Suprapubic skin (tissue), 4 donors: ENCODE results near the gene IL17B. TPM values are rescaled to one million over a fixed set of nuclear protein-coding genes. Genes with fewer than 3 reads are reported as not detected.

Experiments
- DNase-seq, 2 donors: peaks; one replicate each; pipeline ENCODE4 v3.0.0-alpha.2; 2019; ENCODE audit warnings: low spot score in 2 of 2
- H3K27ac ChIP-seq: fragments of 200-600 bp; sonication (generic); one replicate; pipeline ENCODE4 v1.5.1; 2019
- H3K27me3 ChIP-seq: fragments of 200-600 bp; sonication (generic); one replicate; pipeline ENCODE4 v1.5.1; 2019
- H3K36me3 ChIP-seq: fragments of 200-600 bp; sonication (generic); one replicate; pipeline ENCODE4 v1.5.1; 2019
- H3K4me1 ChIP-seq: fragments of 200-600 bp; sonication (generic); one replicate; pipeline ENCODE4 v1.5.1; 2019
- H3K4me3 ChIP-seq: fragments of 200-600 bp; sonication (generic); one replicate; pipeline ENCODE4 v1.5.1; 2019; ENCODE audit warnings: mild to moderate bottlenecking
- H3K9me3 ChIP-seq: fragments of 200-600 bp; sonication (generic); one replicate; pipeline ENCODE4 v1.5.1; 2019
- EP300 ChIP-seq: sonication (generic); formaldehyde crosslinking; IDR thresholded peaks from one replicate; pipeline ENCODE4 v1.6.1; 2017; ENCODE audit warnings: antibody characterized with exemption
- POLR2A ChIP-seq, 2 donors: fragments of 450-650 bp; IDR thresholded peaks; one replicate each; pipeline ENCODE4 v1.6.1; 2017; ENCODE audit warnings: antibody characterized with exemption in 2 of 2, mild to moderate bottlenecking in 2 of 2, moderate library complexity in 2 of 2
- POLR2AphosphoS5 ChIP-seq, 3 donors: sonication (generic); formaldehyde crosslinking; IDR thresholded peaks; one replicate each; pipeline ENCODE4 v1.6.1; 2017; ENCODE audit warnings: antibody characterized with exemption in 3 of 3
- WGBS: methylation state at CpG from one replicate; pipeline ENCODE4 v1.1.5; 2018; 5-methylcytosine and 5-hydroxymethylcytosine counted together
- total RNA-seq, 4 donors: library from RNA; depleted of rRNA; stranded (reverse); fragments of >200 nt; gene quantifications; one replicate each; pipeline ENCODE4 v1.1.0, GENCODE V29; 2016
- TF ChIP-seq, protein P1 (sequence below), 2 donors: fragments of 200-600 bp in 1 of 2; fragments of 450-650 bp in 1 of 2; sonication (generic) in 1 of 2; IDR thresholded peaks; one replicate each; pipeline ENCODE4 v1.5.1; 2016 to 2019; ENCODE audit warnings: antibody characterized with exemption in 2 of 2, mild to moderate bottlenecking in 1 of 2, moderate library complexity in 1 of 2

Gene IL17B
- total RNA-seq, 4 donors from 2014 or later: not detected

DNA sequence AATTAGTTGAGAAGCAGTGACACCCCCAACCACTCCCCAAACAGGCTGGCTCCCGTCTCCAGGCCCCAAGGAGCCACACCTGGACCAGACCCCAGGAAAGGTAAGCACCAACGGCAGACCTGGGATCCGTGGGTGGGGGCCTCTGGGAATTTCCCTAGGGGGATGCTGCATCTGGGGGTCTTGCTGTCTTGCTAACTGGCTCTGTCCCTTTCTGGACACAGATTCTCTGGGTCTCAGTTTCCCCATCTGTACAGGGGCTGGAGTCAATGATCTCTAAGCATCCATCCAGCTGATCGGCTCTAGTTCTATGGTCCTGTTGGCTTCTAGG is 27.9 kb upstream of the IL17B start:
- Histone ChIP-seq H3K36me3 (no peaks in the 10 kb centered on the region), H3K9me3 (no peaks in the 10 kb centered on the region), H3K4me1 (peaks cover 9% of the 10 kb centered on the region), H3K4me3 (peak overlapping the region; percentile 42), H3K27me3 (no peaks in the 10 kb centered on the region), H3K27ac (peak overlapping the region; percentile 69)
- no peak for DNase-seq
- TF ChIP-seq EP300 (no peak), POLR2AphosphoS5 (IDR thresholded peaks at IDR 0.05) (no peak), POLR2A (IDR thresholded peaks at IDR 0.05) (no peak)
- TF ChIP-seq, protein P1, sequence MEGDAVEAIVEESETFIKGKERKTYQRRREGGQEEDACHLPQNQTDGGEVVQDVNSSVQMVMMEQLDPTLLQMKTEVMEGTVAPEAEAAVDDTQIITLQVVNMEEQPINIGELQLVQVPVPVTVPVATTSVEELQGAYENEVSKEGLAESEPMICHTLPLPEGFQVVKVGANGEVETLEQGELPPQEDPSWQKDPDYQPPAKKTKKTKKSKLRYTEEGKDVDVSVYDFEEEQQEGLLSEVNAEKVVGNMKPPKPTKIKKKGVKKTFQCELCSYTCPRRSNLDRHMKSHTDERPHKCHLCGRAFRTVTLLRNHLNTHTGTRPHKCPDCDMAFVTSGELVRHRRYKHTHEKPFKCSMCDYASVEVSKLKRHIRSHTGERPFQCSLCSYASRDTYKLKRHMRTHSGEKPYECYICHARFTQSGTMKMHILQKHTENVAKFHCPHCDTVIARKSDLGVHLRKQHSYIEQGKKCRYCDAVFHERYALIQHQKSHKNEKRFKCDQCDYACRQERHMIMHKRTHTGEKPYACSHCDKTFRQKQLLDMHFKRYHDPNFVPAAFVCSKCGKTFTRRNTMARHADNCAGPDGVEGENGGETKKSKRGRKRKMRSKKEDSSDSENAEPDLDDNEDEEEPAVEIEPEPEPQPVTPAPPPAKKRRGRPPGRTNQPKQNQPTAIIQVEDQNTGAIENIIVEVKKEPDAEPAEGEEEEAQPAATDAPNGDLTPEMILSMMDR (IDR thresholded peaks at IDR 0.05): no peak
- 30% methylated on average over 3 of the region's 4 CpGs for WGBS

DNA sequence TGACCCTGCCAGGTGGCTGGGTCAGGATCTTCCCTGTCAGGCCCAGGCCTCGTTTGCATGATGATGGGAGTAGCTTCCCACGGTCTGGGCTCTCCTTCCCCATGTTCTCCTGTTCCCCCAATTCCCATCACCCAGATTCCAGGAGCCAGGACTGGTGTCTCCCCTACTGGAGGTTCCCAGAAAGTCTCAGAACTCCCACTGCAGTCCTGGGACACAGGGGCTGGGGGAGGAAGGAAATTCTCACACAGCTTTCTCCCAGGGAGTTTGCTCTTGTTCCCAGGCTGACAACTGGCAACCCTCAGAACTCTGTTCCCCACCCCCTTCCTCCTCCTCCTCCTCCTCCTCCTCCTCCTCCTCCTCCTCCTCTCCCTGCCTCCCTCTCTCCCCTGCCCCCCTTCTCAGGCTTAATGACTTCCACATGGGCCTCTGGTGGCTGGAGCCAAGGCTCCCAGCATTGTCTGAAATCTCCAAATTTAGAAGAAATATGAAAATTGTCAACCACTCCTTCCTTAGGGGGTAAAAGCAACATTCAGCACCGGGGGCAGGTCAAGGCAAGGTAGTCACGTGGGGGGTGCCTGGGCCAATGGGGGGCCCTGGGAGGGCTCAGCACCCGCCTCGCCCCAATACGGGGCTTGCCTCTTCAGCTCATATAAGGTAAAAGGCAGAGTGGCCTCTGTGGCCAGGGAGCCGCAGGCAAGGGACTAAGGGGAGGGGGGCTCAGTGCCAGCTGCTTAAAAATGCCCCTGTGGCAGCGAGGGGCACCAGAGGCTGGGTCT is 27.3 kb upstream of the IL17B start:
- H3K9me3 ChIP-seq: no peaks in the 10 kb centered on the region
- peak overlapping the region; percentile 42 for H3K4me3 ChIP-seq
- H3K4me1 ChIP-seq: peaks cover 9% of the 10 kb centered on the region
- H3K36me3 ChIP-seq: no peaks in the 10 kb centered on the region
- H3K27me3 ChIP-seq: no peaks in the 10 kb centered on the region
- no peak for DNase-seq
- 46% methylated on average over 9 of the region's 9 CpGs for WGBS
- TF ChIP-seq POLR2AphosphoS5 (IDR thresholded peaks at IDR 0.05) (no peak), POLR2A (IDR thresholded peaks at IDR 0.05) (peak in 1 of 2 donors; percentile 17)
- H3K27ac ChIP-seq: peak overlapping the region; percentile 69

DNA sequence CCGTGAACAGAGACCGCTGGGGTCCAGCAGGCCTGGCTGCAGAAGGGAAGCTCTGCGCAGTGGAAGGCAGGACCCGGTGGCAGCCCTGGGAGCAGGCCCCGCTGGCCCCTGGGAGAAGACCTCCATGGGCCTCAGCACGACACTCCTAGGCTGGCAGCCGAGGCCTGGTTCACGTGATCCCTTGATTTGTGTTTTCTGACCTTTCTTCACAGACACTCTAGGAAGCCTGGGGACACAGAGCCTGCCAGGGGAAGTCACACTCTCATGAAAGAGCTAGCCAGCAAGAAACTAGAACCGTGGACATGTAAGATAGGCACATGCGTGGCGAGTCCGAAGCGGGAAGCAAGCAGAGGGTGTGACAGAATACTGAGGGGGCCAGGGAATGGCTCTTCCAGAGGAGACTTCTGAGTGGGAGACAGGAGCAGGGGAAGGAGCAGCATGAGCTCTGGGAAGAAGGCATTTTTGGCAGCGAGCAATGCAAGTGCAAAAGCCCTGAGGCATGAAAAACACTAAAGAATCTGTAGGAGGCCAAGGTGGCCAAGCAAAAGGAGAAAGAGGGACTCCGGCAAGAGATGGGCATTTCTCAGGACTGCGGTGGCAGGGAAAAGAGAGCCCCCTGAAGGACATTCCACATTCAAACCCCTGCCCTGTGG is 26.6 kb upstream of the IL17B start:
- DNase-seq: no peak
- TF ChIP-seq POLR2AphosphoS5 (IDR thresholded peaks at IDR 0.05) (no peak), POLR2A (IDR thresholded peaks at IDR 0.05) (no peak), EP300 (no peak)
- TF ChIP-seq, protein P1 (IDR thresholded peaks at IDR 0.05): no peak
- no peaks in the 10 kb centered on the region for H3K27me3 ChIP-seq
- H3K4me3 ChIP-seq: no peak overlapping the region
- peaks cover 9% of the 10 kb centered on the region for H3K4me1 ChIP-seq
- peak overlapping the region; percentile 69 for H3K27ac ChIP-seq
- no peaks in the 10 kb centered on the region for H3K36me3 ChIP-seq
- 79% methylated on average over 14 of the region's 16 CpGs for WGBS
- no peaks in the 10 kb centered on the region for H3K9me3 ChIP-seq

- no peak for DNase-seq
- peak overlapping the region; percentile 69 for H3K27ac ChIP-seq
- H3K4me1 ChIP-seq: peaks cover 9% of the 10 kb centered on the region
- no peaks in the 10 kb centered on the region for H3K36me3 ChIP-seq
- no peaks in the 10 kb centered on the region for H3K27me3 ChIP-seq
- H3K4me3 ChIP-seq: no peak overlapping the region
- TF ChIP-seq POLR2A (IDR thresholded peaks at IDR 0.05) (no peak), POLR2AphosphoS5 (IDR thresholded peaks at IDR 0.05) (no peak)
- WGBS: 67% methylated on average over 16 of the region's 17 CpGs
- H3K9me3 ChIP-seq: no peaks in the 10 kb centered on the region
Measured at GRCh38 chr5:149404746-149405549, 25.9 kb upstream of the IL17B start.

DNA sequence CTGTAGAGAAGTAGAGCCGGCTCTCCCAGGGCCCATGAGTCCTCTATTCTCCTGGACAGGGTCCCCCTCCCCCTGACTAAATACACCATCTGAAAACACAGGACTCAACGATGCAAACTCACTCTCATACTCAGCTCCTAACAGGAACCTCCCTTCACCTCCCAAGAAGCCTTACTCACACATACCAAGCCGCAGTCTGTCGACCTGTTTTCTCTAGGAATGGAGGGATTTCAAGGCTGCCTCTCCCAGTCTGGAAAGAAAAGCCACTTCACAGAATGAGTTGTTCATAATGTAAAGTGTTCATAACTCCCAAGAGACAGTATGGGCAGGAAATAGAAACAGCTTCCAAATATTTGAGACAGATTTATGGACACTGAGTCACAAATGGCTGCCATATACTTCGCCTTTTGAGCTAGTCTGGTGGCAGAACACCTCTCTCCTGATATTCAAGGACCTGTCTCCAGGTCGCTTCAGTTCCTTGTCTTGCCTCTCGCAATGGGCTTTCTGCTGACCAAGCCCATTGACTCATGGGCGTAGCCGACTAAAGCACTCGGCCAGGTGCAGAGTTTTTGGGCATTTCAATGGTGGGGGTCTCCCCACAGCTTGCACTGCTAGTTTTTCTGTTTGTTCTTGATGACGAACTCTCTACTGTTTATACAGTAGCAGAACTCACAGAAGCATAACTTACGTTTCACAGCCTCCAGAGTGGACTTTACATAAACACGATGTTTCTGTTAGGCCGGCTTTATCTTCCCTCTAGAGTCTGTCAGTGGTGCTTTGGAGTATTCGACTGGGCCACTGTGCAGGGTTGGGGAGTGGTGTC is 25.0 kb upstream of the IL17B start:
- H3K9me3 ChIP-seq: no peaks in the 10 kb centered on the region
- H3K27ac ChIP-seq: no peak overlapping the region
- no peak for DNase-seq
- no peaks in the 10 kb centered on the region for H3K27me3 ChIP-seq
- peaks cover 9% of the 10 kb centered on the region for H3K4me1 ChIP-seq
- TF ChIP-seq POLR2A (IDR thresholded peaks at IDR 0.05) (no peak), EP300 (no peak), POLR2AphosphoS5 (IDR thresholded peaks at IDR 0.05) (no peak)
- TF ChIP-seq, protein P1 (IDR thresholded peaks at IDR 0.05): no peak
- H3K4me3 ChIP-seq: no peak overlapping the region
- no peaks in the 10 kb centered on the region for H3K36me3 ChIP-seq
- 87% methylated on average over 15 of the region's 15 CpGs for WGBS
